Ovary (tissue), 3 donors: ENCODE data around the gene TUBGCP5.
"Not testable (repeated sequence)": the region's sequence is repeated elsewhere in the genome, so short reads cannot be mapped to it uniquely, and the experiment has no call there.

ENCODE experiments used
- EP300 ChIP-seq: sonication (generic); formaldehyde crosslinking; IDR thresholded peaks from one replicate; pipeline ENCODE4 v1.6.1; 2017; ENCODE audit warnings: antibody characterized with exemption
- POLR2A ChIP-seq: fragments of 450-650 bp; IDR thresholded peaks from one replicate; pipeline ENCODE4 v1.6.1; 2017; ENCODE audit warnings: antibody characterized with exemption, mild to moderate bottlenecking, moderate library complexity
- TF ChIP-seq, protein P1 (sequence below), 3 donors: fragments of 450-650 bp in 2 of 3; fragments of 200-600 bp in 1 of 3; IDR thresholded peaks; one replicate each; pipeline versions ENCODE4 v1.5.1 to v1.8.0; 2016 to 2022; ENCODE audit warnings: antibody characterized with exemption in 3 of 3, mild to moderate bottlenecking in 1 of 3
- donor health status: DM: no; HTN: no; CAD: no.

DNA sequence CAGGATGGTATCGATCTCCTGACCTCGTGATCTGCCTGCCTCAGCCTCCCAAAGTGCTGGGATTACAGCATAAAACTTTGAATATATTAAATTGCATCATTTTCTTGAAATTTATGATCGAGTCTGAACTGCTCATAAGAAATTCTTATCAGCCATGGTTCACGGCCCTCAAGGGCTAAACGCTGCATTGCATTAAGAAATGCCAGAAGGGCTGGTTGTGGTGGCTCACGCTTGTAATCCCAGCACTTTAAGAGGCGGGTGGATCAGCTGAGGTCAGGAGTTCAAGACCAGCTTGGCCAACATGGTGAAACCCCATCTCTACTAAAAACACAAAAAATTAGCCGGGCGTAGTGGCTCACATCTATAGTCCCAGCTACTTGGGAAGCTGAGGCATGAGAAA, 26.8 kb downstream of the TUBGCP5 start:
- TF ChIP-seq, protein P1, sequence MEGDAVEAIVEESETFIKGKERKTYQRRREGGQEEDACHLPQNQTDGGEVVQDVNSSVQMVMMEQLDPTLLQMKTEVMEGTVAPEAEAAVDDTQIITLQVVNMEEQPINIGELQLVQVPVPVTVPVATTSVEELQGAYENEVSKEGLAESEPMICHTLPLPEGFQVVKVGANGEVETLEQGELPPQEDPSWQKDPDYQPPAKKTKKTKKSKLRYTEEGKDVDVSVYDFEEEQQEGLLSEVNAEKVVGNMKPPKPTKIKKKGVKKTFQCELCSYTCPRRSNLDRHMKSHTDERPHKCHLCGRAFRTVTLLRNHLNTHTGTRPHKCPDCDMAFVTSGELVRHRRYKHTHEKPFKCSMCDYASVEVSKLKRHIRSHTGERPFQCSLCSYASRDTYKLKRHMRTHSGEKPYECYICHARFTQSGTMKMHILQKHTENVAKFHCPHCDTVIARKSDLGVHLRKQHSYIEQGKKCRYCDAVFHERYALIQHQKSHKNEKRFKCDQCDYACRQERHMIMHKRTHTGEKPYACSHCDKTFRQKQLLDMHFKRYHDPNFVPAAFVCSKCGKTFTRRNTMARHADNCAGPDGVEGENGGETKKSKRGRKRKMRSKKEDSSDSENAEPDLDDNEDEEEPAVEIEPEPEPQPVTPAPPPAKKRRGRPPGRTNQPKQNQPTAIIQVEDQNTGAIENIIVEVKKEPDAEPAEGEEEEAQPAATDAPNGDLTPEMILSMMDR (IDR thresholded peaks at IDR 0.05) = not testable (repeated sequence)
- not testable (repeated sequence) for TF ChIP-seq EP300, POLR2A
